ENCODE measurements around the gene DLGAP3.

DLGAP3 gene

DNA sequence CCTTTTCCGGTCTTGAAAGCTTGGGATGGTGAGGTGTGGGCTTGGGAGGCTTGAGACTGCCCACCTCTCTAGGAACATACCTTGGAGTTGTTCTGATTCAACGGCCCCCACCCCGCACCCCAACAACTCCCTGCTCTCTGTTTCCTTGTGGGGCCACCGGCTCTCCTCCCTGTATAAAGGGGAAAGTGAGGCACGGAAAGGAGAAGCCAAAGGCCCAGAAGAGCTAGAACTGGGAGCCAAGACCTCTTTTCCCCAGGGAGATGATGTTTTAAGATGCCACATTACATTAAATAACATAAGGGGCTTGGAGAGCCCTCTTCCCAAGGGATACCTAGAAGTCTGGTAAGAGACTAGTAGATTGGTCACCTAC lies 1.2 kb upstream of the DLGAP3 start:
- no peak overlapping the region for H3K4me3 ChIP-seq (ENCODE audit: low read length)
- DNase-seq (ENCODE audit: low read depth, low spot score) = no peak

DNA sequence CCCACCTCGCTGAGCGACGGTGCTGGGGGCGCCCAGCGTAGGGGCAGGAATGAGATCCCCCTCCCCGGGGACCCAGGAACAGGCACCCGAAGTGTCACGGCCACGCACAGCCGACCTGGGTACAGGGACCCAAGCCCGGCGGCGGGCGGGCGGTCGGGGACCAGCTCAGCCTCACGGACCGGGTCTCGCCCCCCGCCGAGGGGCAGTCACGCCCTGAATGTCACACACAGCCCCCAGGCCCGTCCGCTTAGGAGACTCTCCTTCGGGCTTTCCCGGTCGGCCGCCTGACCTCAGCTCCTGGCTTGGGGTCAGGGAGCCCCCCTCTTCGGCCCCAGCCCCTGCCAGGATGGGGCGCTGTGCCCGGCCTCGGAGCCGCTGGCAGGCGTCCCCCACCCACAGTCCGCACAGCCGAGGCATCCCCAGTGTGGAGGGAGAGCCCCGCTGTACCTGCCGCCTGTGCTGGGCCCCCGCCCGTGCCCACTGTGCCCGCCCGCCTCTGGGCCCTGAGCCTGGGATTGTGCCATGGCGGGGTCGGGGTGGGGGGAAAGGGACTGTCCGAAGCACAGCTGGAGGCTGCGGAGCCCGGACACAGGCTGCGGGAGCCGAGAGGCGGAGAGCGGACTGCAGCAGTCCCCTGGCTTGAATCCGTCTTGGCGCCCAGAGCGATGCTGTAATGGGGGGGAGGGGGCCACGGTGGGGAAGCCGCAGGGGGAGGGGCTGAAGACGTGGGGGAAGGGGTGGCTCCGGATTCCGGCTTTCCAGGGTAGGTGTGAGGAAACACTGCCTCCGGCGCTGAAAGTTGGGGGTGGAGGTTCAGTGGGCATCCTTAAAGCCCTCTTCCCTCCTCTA lies 627 bp upstream of the DLGAP3 start:
- H3K4me3 ChIP-seq (ENCODE audit: low read length) = no peak overlapping the region
- DNase-seq (ENCODE audit: low read depth, low spot score) = no peak

GRCh38 chr1:34928699-34929496 lies 552 bp downstream of the DLGAP3 start:
- H3K4me3 ChIP-seq (ENCODE audit: low read length) = no peak overlapping the region; the same call in 1 of the 2 replicates
- peak; percentile 4 for DNase-seq (ENCODE audit: low read depth, low spot score)

DNA sequence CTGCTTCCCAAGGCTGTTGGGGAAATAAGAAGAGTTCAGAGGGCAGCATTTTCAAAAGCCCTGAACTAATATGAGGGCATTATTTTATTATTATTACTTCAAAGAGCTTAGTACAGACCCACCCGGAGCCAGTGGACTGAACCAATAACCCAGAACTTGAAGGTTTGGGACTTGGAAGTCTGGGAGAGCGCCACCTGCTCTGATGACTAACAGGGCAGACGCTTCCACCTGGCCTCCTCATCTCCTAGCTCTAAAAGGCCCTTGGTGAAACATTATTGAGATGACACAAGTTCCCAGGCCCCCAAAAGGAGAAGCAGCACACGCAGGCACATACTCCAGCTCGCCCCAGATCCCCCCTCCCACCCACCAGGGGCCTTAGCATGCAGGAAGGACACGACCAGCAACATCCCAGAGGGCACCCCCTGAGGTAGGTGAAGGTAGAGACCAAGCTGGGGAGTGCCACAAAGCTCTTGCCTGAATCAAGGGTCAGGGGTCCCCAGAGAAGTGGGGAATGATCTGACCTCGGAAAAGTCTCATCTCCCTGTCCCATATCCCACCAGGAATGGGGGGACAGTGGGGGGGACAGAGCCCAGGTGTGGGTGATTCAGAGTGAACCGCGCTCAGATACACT lies 1.3 kb downstream of the DLGAP3 start:
- DNase-seq (ENCODE audit: low read depth, low spot score) = no peak
- no peak overlapping the region for H3K4me3 ChIP-seq (ENCODE audit: low read length)

DNA sequence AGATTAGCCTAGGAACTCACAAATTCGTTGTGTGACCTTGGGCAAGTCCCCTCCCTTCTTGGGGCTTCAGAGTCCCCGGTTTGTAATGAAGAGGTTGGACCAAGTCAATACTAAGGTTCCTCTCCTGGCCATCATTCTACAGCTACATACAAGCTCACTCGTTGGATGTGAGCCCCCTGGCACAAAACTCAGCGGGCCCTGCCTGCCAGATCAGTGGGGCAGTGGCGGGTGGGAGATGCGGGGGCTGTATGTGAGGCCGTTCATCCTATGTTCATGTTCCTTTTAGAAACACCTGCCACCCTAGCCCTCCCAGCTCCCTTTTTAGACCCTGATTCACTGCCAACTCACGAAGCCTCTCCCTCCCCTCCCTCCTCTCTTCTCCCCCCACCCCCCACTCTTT lies 2.1 kb downstream of the DLGAP3 start:
- no peak for DNase-seq (ENCODE audit: low read depth, low spot score)
- no peak overlapping the region for H3K4me3 ChIP-seq (ENCODE audit: low read length)

DNA sequence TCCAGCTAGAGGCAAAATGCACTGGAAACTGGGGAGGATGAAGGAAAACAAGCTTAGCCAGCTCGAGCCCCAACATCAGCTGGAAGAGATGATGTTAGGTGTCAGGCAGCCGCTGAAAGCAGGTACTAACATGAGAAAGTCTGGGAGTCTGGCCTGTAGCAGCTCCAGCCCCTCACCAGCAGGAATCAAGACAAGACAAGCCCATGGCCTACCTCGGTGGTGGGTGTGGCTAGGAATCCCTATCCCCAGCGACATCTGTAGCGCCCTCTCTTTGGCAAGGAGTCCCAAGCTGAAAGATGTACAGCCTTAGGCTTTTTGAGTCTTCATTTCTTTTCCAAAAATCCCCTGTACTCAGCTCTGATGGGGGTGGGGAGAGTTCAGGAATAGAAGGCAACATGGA lies 2.6 kb downstream of the DLGAP3 start:
- H3K4me3 ChIP-seq (ENCODE audit: low read length) = no peak overlapping the region
- DNase-seq (ENCODE audit: low read depth, low spot score) = no peak

DNA sequence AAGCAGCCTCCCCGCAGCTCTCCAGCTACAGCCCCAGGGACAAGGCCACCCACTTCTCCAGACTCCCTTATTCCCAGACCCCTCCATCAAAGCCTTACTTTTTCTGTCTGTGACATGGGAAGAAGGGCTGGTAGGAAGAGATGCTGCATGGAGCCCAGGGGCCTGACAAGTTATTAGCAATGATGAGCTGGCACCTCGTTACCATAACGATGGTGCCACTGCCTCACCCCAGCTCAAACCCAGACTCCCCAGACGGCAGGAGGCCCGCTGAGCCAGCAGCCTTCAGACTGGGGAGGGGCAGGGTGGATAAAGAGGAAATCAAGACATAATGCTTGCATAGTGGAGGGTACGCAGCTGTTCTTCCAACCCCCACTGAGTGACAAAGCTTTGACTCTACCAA lies 3.3 kb downstream of the DLGAP3 start:
- DNase-seq (ENCODE audit: low read depth, low spot score) = no peak
- no peak overlapping the region for H3K4me3 ChIP-seq (ENCODE audit: low read length)

GRCh38 chr1:34925730-34926129 lies 3.7 kb downstream of the DLGAP3 start:
- DNase-seq (ENCODE audit: low read depth, low spot score) = no peak
- no peak overlapping the region for H3K4me3 ChIP-seq (ENCODE audit: low read length)

DNA sequence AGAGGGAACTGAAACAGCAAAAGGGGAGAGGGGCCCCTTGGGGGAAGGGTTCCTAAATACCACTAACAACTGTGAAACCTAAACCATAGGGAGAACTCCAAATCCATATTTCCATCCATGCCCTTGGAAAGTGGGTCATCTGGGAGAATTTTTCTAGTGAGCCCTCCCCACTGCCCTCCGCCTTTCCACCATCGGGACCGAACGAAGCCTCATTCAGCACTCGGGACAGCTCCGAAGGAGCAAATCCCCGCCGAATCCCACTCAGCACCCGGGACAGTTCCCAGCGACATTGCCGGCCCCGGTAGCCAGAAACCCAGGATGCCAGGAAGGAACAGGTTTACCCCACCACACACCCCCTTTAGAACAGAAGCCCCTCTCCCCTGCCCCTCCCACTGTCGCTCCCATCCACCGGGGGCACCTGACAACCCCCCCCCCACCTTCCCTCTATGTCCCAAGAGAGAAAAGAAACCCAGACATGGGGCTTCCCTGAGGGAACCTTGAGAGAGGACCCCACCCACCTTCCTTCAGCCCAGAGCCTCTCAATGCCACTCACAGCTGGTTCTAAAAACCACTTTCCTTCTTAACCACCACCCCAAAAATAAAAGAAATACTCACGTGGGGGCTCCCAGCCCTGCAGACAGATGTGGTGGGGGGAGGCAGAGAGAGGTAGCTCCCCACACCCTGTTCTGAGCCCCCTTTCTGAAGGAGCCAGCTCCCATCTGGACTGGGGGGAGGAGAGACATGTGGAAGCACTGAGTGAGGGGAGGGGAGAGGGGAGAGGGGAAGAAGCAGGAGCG lies 4.5 kb downstream of the DLGAP3 start:
- H3K4me3 ChIP-seq (ENCODE audit: low read length) = no peak overlapping the region
- peak; percentile 52 for DNase-seq (ENCODE audit: low read depth, low spot score)

GRCh38 chr1:34923490-34923889 lies 6.0 kb downstream of the DLGAP3 start:
- no peak for DNase-seq (ENCODE audit: low read depth, low spot score)
- no peak overlapping the region for H3K4me3 ChIP-seq (ENCODE audit: low read length)

DNA sequence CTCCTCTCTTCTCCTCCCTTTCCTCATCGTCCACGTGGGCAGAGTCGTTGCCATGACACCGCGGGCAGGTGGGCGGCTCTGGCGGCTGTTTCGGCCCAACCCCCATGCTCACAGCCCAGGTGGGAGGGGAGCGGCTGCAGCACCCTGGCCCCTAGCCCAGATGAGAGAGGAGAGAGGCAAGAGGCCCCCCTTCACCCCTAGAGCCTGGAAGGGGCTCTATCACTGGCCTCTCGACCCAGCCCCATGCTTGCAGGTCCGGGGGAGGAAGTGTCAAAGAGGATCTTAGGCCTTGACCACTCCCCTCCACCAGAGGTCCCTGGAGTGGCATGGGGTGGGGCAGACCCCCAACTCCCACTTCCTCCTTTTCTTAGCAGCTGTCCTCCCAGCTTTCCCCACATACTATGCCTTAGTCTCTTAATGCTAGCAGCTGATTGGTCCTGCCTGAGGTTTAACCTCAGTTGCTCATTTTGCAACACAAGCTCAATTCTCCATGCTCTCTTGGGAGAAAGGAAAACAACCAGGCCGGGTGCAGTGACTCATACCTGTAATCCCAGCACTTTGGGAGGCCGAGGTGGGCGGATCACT lies 10.4 kb downstream of the DLGAP3 start:
- H3K4me3 ChIP-seq (ENCODE audit: low read length) = no peak overlapping the region
- no peak for DNase-seq (ENCODE audit: low read depth, low spot score)

- H3K4me3 ChIP-seq (ENCODE audit: low read length) = no peak overlapping the region
- no peak for DNase-seq (ENCODE audit: low read depth, low spot score)
Measured at GRCh38 chr1:34918386-34918976, 11.0 kb downstream of the DLGAP3 start.

DNA sequence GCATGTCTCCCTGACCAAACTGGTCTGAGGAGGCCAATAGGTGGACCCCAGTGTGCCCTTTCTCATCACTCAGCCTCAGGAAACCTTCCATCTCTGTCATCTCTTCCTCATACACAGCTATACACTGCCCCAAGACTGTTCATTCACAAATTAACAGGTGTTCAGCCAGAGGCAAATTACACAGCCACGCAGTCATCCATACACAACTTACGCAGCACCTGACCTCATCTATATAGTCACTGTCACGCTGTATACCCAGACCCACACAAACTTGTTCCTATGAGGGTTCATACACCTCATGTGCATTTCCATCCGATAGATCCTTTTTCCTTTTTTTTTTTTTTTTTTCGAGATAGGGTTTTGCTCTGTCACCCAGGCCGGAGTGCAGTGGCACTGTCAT lies 12.4 kb downstream of the DLGAP3 start:
- no peak overlapping the region for H3K4me3 ChIP-seq (ENCODE audit: low read length)
- DNase-seq (ENCODE audit: low read depth, low spot score) = no peak

- H3K4me3 ChIP-seq (ENCODE audit: low read length) = no peak overlapping the region
- DNase-seq (ENCODE audit: low read depth, low spot score) = no peak
Measured at GRCh38 chr1:34916104-34916503, 13.3 kb downstream of the DLGAP3 start.

- DNase-seq (ENCODE audit: low read depth, low spot score) = no peak
- no peak overlapping the region for H3K4me3 ChIP-seq (ENCODE audit: low read length)
Measured at GRCh38 chr1:34915521-34915920, 13.9 kb downstream of the DLGAP3 start.

DNA sequence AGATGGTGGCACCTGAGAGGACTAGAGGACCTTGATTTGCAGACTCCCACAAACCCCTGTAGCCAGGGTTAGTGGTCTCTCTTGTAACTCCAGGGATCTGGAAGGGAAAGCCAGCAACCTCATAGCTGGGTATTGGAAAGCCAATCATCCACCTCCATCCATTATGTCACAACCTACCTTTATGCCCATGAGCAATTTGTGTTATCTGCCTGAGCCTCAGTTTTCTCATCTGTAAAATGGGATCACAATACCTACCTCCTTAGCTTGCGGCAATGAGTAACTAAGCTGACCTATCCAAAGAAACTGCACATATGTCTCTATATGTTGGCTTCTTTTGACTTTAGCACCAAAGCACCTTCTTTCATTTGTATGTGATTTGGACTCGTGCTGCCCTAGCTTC lies 14.5 kb downstream of the DLGAP3 start:
- H3K4me3 ChIP-seq (ENCODE audit: low read length) = no peak overlapping the region
- DNase-seq (ENCODE audit: low read depth, low spot score) = no peak

- DNase-seq (ENCODE audit: low read depth, low spot score) = no peak
- no peak overlapping the region for H3K4me3 ChIP-seq (ENCODE audit: low read length)
Measured at GRCh38 chr1:34911465-34911864, 18.0 kb downstream of the DLGAP3 start.

- no peak for DNase-seq (ENCODE audit: low read depth, low spot score)
- H3K4me3 ChIP-seq (ENCODE audit: low read length) = no peak overlapping the region
Measured at GRCh38 chr1:34910425-34910824, 19.0 kb downstream of the DLGAP3 start.

DNA sequence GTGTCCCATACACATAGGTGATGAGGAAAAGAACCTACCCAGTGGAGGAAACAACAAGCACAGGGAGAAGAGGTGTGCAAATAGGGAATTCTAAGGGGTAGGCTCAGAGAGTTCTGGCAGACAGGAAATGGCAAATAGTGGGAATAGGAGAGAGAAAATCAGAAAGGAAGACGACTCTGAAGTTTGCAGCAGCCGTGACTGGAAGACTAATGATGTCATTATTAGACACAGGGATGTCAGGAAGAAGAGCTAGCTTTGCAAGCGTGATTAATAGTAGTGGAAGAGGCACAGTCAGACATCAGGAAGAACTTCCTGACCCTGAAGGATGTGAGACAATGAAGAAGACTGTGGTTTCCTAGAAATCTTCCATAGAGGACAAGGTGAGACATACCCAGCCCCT lies 21.1 kb downstream of the DLGAP3 start:
- H3K4me3 ChIP-seq (ENCODE audit: low read length) = no peak overlapping the region
- DNase-seq (ENCODE audit: low read depth, low spot score) = no peak
